ENCODE measurements around the gene CWC27. TPM values are rescaled to one million over a fixed set of nuclear protein-coding genes. Genes with fewer than 3 reads are reported as not detected.

CWC27 gene
- polyA plus RNA-seq, 1 experiment: 7.5 TPM

DNA sequence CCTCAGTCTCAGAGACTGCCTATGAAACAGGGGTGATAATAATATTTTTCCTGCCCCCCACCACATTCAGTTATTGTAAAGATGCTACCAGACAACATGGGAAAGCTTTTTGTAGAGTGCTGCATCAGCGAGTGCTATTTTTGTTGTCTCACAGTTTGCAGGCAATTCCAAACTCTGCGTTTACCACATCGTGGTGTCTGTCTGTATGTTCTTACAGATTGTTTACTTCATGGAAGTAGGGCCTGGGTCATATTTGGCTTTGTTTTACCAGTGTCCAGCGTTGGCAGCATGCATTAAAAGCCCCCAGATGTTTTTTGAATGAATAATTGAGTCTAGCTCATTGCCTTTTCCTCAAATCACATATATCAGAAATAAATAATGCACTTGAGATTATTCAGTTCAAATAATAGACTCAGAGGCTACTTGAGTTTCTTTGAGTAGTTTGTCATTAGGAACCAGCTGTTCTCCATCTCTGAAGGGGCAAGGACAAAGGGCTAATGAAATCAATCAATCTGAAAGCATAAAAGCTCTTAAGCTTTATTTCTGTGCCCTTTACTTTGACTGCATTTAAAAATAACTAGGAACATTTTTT, 243.7 kb downstream of the CWC27 start:
- no peak for DNase-seq (ENCODE audit: low read depth)
- TF ChIP-seq, protein P1, sequence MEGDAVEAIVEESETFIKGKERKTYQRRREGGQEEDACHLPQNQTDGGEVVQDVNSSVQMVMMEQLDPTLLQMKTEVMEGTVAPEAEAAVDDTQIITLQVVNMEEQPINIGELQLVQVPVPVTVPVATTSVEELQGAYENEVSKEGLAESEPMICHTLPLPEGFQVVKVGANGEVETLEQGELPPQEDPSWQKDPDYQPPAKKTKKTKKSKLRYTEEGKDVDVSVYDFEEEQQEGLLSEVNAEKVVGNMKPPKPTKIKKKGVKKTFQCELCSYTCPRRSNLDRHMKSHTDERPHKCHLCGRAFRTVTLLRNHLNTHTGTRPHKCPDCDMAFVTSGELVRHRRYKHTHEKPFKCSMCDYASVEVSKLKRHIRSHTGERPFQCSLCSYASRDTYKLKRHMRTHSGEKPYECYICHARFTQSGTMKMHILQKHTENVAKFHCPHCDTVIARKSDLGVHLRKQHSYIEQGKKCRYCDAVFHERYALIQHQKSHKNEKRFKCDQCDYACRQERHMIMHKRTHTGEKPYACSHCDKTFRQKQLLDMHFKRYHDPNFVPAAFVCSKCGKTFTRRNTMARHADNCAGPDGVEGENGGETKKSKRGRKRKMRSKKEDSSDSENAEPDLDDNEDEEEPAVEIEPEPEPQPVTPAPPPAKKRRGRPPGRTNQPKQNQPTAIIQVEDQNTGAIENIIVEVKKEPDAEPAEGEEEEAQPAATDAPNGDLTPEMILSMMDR (IDR thresholded peaks at IDR 0.05; ENCODE audit: insufficient read depth, low read depth, low read length): no peak
- POLR2A ChIA-PET: no interaction called here
- CTCF ChIA-PET: interaction anchor here (2.3 kb wide), 1 partner anchor 201 kb away, joined by 4 read pairs; no protein-coding TSS in a partner anchor
- Histone ChIP-seq H3K4me3 (ENCODE audit: low read depth, low read length) (no peak overlapping the region), H3K36me3 (ENCODE audit: control insufficient read depth, insufficient read depth, low read length) (no peaks in the 10 kb centered on the region), H3K27me3 (ENCODE audit: control insufficient read depth, insufficient read depth, low read length) (no peaks in the 10 kb centered on the region)

DNA sequence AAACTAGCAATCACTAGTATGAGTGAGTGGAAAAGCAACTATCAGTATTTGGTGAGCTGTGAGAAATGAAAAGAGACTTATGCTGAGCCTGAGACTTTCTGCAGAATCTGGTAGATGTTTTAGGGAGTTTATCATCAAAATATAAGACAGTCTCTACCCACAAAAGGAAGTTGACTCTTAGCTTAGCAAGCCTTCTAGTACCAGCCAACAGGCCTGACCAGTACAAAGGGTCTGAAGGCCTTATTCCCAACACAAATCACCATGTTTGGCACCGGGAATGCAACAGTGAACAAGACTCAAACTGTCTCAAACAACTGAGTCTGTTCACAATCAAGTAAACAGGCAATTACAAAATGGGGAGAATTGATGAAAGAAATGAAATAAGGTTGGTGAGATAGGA, 244.4 kb downstream of the CWC27 start:
- no peaks in the 10 kb centered on the region for H3K27me3 ChIP-seq (ENCODE audit: control insufficient read depth, insufficient read depth, low read length)
- CTCF ChIA-PET: interaction anchor here (2.3 kb wide), 1 partner anchor 202 kb away, joined by 4 read pairs; no protein-coding TSS in a partner anchor
- no peaks in the 10 kb centered on the region for H3K36me3 ChIP-seq (ENCODE audit: control insufficient read depth, insufficient read depth, low read length)
- no peak for DNase-seq (ENCODE audit: low read depth)
- POLR2A ChIA-PET: interaction anchor here (0.6 kb wide), 1 partner anchor 16 kb away, joined by 7 read pairs; no protein-coding TSS in a partner anchor
- TF ChIP-seq, protein P1 (IDR thresholded peaks at IDR 0.05; ENCODE audit: insufficient read depth, low read depth, low read length): no peak
- H3K4me3 ChIP-seq (ENCODE audit: low read depth, low read length): no peak overlapping the region

DNA sequence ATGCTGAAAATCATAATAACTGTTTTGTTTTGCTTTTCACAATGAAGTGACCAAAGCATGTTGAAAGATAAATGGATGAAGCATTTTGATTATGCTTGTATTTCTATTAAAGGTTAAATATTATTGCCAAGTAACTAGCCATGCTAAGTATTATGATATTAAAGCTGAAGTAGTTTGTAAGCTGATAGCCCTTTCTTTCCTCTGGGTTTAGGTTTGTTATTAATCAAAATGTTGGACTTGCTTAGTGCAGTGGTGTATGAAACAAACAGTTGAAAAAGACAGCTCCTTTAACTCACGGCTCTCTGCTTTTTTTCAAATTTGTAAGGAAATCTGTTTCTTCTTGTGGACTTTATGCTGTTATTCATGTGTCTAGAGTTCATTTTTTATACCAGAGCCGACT, 246.0 kb downstream of the CWC27 start:
- no peak overlapping the region for H3K4me3 ChIP-seq (ENCODE audit: low read depth, low read length)
- CTCF ChIA-PET: no interaction called here
- no peak for DNase-seq (ENCODE audit: low read depth)

DNA sequence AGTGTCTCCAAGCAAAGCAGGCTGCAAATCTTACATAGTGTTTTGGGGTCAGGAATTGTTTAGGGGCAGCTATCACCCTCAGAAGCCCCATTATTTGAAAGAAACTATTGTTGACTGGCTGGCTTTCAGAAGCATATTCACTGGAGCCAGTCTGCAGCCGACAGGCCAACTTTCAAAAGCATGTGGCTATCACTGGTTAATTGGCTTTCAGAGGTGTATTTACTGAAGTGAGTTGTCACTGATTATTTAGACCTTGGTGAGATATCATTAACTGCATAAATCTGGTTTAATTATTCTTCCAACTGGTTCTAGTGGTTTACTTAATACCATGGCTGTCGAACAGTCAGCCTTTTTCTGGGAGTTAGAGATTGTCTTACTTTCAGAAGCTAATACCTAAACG, 247.0 kb downstream of the CWC27 start:
- CTCF ChIA-PET: no interaction called here

More for the DNA sequence above, 246.0 kb downstream of the CWC27 start:
- Histone ChIP-seq H3K36me3 (ENCODE audit: control insufficient read depth, insufficient read depth, low read length) (no peaks in the 10 kb centered on the region), H3K27me3 (ENCODE audit: control insufficient read depth, insufficient read depth, low read length) (no peaks in the 10 kb centered on the region)
- TF ChIP-seq, protein P1 (IDR thresholded peaks at IDR 0.05; ENCODE audit: insufficient read depth, low read depth, low read length): no peak
- POLR2A ChIA-PET: no interaction called here

DNA sequence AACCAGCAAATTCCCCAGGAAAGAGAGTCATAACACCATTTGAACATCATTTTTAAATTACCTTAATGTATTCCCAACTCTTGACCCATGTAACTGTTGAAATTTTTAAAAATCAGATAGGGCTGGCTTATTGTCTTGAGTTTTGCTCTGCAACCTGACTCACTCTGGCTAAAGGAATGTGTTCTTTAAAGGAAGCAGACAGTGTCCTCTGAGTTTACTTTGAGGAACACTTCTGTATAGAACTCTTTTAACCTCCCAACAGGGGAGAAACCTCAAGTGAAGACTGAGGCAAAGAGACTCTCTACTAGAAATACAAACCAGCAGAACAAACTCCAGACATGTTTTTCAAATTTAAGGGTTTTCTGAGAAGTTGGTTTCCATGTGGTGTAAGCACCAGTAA, 248.9 kb downstream of the CWC27 start:
- ChIA-PET CTCF (interaction anchor here (0.7 to 1.4 kb wide), 2 partner anchors 15 to 207 kb away, joined by 3 to 4 read pairs; no protein-coding TSS in a partner anchor), POLR2A (no interaction called here)
- TF ChIP-seq, protein P1 (IDR thresholded peaks at IDR 0.05; ENCODE audit: insufficient read depth, low read depth, low read length): no peak
- Histone ChIP-seq H3K27me3 (ENCODE audit: control insufficient read depth, insufficient read depth, low read length) (no peaks in the 10 kb centered on the region), H3K4me3 (ENCODE audit: low read depth, low read length) (no peak overlapping the region), H3K36me3 (ENCODE audit: control insufficient read depth, insufficient read depth, low read length) (no peaks in the 10 kb centered on the region)
- no peak for DNase-seq (ENCODE audit: low read depth)

More for the DNA sequence above, 247.0 kb downstream of the CWC27 start:
- TF ChIP-seq, protein P1 (IDR thresholded peaks at IDR 0.05; ENCODE audit: insufficient read depth, low read depth, low read length): no peak
- POLR2A ChIA-PET: no interaction called here
- no peaks in the 10 kb centered on the region for H3K36me3 ChIP-seq (ENCODE audit: control insufficient read depth, insufficient read depth, low read length)
- H3K27me3 ChIP-seq (ENCODE audit: control insufficient read depth, insufficient read depth, low read length): no peaks in the 10 kb centered on the region
- H3K4me3 ChIP-seq (ENCODE audit: low read depth, low read length): no peak overlapping the region
- DNase-seq (ENCODE audit: low read depth): no peak

Measured in BJ (cell line).